GM19351 (cell line): ENCODE measurements around the gene NAP1L1.
A peak's percentile ranks its signal among the peaks of the same experiment; 100 is the strongest.

Source experiments
- ATAC-seq: cut with Tn5 transposase; IDR thresholded peaks from one replicate; pipeline ENCODE4 v1.9.1; 2021; ENCODE audit warnings: mild to moderate bottlenecking, moderate library complexity; ENCODE audit not compliant: unreplicated experiment

NAP1L1 gene, protein sequence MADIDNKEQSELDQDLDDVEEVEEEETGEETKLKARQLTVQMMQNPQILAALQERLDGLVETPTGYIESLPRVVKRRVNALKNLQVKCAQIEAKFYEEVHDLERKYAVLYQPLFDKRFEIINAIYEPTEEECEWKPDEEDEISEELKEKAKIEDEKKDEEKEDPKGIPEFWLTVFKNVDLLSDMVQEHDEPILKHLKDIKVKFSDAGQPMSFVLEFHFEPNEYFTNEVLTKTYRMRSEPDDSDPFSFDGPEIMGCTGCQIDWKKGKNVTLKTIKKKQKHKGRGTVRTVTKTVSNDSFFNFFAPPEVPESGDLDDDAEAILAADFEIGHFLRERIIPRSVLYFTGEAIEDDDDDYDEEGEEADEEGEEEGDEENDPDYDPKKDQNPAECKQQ

DNA sequence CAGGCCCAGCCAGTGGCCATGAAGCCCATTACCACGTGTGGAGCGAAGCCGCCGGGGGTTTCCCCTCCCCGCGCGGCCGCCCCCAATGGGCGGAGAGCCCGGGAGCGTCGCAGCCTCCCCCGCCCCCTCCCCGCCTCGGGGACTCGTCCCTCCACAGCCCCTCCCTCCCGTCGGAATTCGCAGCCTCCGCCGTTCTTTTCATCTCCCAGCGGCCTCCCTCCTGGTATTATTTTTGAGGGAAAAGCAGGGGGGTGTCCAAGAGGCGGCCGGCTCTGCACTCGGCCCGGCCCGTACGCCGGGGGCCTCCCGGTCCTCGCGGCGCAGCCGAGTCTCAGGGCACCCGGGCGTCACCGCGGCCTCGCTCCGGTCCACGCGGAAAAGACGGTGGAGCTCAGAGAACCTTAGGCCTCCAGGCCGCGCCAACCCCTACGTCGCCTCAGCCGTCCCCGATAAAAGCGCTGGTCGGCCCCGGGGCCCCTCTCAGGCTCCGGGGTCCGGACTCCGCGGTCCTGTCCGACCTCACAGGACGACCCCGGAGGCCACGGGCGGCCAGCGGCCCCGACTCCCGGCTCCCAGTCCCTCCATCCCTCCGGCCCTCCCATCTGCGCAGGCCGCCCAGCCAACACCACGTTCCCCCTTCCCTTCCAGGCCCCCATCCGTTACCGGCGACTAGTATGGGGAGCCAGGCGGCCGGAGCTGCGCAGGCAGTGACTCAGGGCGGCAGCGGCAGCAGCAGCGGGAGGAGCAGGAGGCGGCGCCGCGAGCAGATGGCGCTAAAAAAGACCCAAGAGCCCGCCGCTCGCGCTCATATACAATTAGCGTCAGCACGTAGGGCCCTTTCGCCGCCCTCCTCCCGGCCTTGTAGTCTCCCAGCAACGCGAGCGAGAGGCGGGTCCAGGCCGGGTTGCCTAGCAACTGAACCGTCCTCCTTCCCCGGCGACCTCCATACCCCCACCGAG lies at the start of gene NAP1L1:
TSS of gene NAP1L1 (minus strand) at position 782 of the 959 bp plus-strand sequence. CDS start 10,466 bp downstream, outside the sequence.
- ATAC-seq, result peak; percentile 92

DNA sequence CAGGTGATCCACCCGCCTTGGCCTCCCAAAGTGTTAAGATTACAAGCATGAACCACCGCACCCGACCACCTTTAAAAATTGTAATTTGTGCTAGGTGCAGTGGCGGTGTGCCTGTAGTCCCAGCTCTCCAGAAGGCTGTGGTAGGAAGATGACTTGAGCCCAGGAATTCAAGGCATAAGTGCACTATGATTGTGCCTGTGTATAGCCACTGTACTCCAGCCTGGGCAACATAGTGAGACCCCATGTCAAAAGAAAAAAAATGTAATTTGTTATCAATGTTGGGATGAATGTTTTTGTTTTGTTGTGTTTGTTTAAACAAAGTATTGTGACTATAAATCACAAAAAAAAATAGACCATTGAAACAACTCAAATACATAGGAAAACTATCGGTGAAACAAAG lies 43.1 kb upstream of the NAP1L1 start:
- ATAC-seq, result no peak

DNA sequence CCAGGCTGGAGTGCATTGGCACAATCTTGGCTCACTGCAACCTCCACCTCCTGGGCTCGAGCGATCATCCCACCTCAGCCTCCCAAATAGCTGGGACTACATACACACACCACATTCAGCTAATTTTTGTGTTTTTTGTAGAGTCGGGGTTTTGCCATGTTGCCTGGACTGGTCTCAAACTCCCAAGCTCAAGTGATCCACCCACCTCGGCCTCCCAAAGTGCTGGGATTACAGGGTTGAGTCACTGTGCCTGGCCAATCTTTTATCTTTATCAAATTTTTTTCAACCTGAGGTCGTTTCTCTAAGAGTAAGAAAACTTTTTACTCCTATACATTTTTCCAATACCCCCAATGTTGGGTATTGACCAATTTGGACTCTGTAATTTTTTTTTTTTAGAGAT lies 40.0 kb upstream of the NAP1L1 start:
- ATAC-seq, result no peak

DNA sequence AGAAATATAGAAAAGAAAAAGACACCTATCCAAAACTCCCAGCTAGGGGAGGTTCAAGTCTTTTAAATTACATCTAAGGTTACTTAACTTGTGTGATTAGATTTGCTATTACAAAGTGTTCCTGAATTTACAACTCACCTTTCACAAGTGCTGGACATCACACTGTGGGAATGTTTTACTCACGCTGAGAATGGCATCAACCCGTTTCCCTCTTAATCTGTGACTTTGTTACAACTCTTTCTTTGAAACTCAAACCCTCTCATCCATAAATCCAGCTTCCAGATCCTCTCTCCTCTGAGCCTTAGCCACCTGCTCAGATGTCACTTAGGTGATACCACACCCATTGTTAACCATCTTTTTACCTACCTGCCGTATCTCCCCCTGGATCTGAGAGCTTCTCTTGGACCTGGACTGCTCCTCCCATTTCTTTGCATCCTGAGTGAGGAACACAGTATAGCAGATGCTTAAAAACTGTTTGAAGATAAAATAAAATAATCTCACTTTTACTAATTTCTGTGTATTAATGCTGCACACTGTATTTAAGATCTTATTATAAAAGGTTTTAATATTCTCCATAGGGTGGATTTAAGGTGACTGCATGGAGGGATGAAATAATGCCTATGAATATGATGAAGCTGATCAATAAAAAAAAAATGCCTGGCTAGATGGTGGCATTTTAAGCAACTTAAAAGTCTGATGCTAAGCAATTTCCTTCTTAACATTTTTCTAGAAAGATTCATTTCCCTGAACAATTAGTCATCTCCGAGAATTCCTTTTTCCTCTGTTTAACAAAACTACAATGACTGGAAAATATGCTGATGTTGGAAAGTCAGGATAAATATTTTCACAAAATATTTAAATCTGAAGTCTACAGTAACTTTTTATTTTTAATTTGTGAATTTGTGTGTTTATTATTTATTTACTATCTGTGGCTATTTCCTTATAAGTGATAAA lies 39.1 kb upstream of the NAP1L1 start:
- no peak for ATAC-seq

DNA sequence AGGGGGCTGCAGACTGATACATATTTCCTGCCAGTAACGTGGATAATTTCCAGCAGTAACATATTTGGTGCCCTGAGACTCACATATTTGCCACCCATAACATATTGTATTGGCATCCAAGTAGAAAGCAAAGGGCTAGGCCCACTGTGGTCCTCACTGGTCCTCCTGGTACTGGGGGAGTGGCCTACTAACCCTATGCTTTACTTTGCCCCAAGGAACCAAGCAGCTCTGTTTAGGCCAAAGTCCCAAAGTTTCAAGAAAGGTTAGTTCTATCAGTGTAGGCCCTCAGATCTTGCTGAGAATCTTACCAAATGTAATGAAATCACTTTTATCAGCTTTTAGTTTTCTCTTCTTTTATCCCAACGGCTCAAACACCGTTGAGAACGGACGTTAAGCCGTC lies 35.4 kb upstream of the NAP1L1 start:
- no peak for ATAC-seq

DNA sequence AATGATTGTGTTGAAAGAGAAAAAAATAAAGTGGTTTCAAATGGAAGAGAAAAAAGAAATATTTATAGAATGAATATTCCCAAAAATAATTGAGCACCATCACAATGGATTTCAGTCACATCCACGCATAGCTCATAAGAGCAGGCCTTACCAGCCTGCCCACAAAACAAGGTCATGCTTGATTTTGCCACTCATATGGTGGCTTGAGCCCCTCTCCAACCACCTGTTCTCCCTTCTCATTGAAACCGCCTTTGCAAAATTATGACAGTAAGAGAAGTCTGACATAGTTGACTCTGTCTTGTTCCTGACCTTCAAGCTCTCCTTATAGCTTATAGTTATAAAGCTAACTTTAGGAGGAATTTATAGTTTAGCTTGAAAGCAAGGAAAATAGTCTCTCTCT lies 33.3 kb upstream of the NAP1L1 start:
- no peak for ATAC-seq

DNA sequence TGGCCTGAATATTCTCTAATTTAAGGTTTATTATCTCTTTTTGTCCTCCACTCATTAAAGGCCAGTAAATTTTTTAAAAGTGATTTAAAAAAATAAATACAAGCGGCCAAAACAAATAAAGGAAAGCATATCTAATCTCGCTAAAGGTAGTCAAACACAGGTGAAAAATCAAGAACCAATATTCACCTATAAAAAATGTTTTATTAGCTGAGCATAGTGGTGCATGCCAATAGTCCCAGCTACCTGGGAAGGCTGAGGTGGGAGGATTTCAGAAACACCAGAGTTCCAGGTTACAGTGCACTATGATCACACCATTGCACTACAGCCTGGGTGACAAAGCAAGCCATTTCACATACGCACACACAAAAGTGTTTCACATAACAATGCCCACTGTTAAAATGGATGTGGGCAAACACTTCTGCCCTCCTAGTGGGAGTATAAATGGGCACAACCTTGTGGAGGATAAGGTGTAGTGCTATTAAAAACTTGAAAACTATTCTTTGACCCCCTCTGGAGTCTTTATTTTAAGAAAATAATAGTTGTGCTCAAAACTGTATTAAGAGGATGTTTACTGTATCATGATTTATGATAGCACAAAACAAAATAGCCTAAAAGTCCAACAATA lies 32.7 kb upstream of the NAP1L1 start:
- ATAC-seq, result no peak

DNA sequence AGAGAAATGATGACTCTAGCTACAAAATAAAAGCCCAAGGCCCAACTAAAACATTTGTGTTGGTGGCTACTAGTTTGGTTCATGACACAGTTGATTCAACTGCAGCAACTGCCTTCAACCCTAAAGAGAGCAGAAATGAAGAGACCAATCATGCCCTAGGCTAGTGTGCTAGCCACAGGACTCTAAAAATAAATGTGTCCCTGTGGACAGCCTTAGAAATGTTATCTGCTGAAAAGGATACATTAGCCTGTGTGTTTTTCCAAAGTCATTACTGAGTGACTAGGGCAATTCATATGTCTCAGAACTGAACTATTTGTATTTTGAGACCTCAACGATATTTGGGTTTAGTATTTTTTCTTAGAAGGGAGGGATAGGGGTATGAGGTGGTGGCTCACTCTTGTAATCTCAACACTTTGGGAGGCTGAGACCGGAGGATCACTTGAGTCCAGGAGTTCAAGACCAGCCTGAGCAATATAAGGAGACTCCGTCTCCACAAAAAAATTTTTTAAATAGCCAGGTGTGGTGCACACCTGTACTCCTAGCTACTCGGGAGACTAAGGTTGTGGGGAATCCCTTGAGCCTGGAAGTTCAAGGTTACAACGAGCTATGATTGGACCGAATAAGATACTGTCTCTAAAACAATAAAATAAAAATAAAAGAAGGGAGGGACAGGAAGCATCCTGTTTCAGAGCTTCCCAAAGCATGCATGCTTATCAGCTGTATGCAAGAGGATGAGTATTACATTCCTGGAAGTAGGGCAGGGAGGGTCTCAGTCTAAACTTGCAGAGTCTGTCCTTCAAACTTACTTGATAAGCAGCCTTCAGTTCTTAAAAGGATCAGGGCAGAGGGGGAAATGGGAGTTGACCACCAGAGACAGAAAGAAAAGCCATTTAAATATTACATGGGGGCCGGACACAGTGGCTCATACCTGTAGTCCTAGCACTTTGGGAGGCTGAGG lies 29.6 kb upstream of the NAP1L1 start:
- no peak for ATAC-seq

DNA sequence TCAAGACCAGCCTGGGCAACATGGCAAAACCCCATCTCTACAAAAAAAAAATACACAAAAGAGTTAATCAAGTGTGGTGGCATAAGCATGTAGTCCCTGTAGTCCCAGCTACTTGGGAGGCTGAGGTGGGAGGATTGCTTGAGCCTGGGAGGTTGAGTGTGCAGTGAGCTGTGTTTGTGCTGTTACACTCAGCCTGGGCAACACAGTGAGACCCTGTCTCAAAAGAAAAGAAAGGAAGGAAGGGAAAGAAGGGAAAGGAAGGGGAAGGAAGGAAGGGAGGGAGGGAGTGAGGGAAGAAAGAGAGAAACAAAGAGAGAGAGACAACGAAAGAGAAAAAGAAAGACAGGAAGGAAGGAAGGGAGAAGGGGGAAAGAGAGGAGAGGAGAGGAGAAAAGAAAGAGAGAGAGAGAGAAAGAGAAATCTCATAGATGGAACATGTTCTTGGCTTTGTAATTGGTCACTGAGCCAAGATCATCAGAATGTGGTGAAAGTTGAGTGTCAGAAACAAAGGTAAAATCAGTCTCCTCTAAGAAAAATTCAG lies 26.8 kb upstream of the NAP1L1 start:
- ATAC-seq, result no peak

DNA sequence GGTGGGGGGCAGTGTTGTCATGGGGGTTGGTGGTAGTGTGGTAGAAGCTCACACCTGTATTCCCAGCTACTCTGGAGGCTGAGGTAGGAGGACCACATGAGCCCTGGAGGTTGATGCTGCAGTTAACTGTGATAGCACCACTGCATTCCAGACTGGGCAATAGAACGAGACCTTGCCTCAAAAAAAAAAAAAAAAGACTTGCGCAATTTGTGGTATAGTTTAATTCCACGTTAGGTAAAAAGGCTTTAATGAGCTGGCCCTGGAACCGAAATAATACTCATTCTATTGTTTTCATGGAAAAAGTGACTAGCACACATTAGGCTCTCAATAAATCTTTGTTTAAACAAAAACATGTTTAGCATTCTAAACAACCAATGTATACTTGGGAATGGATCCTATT lies 25.4 kb upstream of the NAP1L1 start:
- no peak for ATAC-seq

DNA sequence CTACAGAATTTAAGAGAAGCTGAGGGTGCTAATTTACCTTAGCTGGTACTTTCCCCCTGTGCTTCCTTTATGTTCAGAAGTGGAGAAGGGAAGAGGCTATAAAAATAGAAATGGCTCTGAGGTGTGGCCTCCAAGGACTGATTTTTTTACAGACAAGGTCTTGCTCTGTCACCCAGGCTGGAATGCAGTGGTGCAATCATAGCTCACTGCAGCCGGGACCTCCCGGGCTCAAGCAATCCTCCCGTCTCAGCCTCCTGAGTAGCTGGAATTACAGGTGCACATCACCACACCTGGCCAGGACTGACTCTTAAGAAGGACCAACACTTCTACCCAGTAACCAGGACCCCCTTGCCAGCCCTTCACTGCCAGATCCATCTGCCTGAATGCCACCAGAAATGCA lies 23.9 kb upstream of the NAP1L1 start:
- no peak for ATAC-seq

DNA sequence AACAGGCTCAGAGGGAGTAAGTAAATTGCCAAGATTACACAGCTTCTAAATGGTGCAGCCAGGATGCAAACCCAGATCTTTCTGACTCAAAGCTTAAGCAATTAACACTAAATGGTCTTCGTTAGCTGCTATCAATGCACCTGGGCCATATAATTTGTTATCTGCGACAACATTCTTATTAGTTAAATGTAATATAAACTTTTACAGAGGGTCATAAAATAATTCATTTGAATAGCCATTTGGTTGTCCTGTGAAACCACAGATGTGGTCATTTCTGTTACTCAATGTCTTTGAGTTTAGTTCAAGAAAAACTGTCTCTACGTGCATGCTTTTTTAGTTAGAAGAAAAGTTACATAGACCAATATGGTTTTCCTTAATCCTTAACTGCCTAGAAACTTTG lies 22.1 kb upstream of the NAP1L1 start:
- ATAC-seq, result no peak

DNA sequence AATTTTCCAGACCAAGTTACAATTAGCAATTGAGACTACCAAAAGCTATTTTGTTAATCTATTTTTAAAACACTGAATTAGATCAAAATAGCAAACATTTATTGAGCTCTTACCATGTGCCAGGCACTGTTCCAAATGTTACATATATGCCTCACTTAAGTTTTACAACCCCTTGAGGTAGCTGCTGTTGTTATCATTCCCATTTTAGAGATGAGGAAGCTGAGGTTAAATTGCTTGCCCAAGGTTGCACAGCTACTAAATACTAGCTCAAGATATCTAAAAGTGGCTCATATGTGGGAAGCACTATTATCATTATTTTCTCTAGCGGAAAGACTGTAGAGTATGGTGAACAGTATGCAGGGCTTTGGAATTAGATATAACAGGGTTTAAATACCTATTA lies 19.5 kb upstream of the NAP1L1 start:
- ATAC-seq, result no peak

DNA sequence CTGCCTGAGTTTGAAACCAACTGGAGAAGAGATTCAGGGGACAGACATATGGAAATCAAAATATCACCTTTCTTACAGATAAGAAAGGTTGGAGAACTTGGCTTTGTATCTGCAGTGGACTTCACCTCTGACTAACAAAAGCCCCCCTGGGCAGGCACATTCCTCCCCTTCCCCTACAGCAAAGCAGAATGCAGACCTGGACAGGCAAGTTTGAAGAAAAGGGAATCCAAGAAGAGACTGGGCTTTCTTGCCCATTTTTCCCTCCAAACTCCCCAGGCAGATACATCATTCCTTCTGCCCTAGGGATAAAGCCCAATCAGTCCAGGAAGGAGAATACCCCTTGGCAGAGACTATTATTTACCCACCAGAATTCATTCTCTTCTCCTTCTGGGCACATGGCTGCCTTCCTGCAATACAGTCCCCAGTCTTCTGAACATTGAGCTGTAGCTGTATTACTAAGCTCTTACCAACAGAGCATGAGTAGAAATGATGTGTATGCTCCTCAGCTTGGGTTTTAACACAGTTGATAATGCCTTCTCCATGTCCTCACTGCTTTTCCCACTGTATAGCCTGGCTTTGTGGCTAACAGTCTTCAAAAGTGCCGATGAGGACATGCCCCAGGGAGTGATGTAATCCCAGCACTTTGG lies 17.4 kb upstream of the NAP1L1 start:
- ATAC-seq, result no peak

DNA sequence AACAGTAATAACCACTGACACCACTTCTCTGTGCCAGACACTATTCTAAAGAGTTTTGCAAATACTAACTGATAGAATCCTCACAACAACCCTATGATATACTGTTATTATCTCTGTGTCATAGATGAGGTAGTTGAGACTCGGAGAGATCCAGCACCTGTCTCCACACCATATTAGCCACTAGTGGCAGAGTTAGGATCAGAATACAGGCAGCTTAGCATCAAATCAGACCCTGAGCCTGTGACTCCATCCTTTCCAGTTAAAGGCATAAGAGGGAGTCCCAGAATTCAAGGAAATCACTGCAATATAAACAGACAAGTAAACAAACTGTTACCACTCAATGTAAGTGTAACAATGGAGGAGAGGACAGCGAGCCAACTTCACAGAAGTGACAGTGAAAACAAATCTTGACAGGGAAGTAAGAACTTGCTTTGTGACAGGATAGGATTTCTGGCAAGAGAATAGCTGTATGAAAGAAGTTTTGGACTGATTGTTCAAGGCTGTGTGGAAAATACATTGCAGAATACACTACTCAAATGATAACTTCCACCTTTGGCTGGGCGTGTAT lies 11.7 kb upstream of the NAP1L1 start:
- no peak for ATAC-seq

DNA sequence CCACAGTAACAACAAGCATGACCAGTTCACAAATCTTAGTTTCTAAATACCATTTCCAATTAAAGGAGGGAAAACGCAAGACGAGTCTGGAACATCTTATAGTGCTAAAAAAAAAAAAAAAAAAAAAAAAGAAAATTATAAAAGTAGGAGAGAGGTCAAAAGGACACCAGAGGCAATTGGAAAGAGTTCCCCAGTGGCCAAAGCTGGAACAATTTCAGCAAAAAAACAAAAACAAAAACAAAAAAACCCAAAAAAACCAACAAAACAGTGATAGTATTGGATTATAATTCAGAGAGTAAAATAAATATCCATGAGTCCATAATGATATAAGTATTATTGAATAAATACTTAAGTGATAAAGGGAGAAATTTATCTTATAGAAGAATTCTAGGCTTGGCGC lies 10.3 kb upstream of the NAP1L1 start:
- ATAC-seq, result no peak

DNA sequence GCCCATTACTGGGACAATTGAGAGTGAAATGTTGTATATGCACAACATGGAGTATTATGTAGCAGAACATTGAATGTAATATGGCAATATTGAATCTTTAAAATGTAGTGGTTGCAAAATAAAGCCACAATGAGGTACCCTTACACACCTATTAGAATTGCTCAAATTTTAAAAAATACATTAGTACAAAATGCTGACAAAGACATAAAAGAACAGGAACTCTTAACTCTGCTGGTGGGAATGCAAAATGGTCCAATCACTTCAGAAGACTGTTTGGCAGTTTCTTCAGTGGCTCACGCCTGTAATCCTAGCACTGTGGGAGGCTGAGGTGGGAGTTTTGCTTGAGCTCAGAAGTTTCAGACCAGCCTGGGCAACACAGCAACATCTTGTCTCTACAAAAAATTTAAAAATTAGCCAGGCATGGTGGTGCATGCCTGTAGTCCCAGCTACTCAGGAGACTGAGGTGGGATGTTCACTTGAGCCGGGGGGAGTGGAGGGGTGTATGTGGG lies 6.8 kb upstream of the NAP1L1 start:
- no peak for ATAC-seq

DNA sequence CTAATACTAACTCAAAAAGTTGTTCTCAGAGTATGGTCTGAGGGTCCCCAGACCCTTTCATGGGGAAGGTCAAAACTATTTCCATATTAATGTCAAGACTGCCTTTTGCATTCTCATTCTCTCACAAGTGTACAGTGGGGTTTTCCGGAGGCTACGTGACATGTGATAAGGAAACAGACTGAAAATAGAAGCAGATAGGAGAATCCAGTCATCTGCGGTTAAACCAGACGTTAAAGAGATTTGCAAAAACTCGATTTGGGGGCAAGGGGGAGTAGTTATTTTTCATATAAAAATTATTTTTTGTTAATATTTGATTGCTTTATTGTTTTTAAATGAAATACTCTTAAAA lies 1.0 kb upstream of the NAP1L1 start:
- ATAC-seq, result no peak
